GM19328 (cell line): ENCODE data around the gene RC3H2.
"Not testable (repeated sequence)": the region's sequence is repeated elsewhere in the genome, so short reads cannot be mapped to it uniquely, and the experiment has no call there.

Experiments
- ATAC-seq: cut with Tn5 transposase; IDR thresholded peaks from one replicate; pipeline ENCODE4 v1.9.1; 2021; ENCODE audit warnings: mild to moderate bottlenecking, moderate library complexity; ENCODE audit not compliant: unreplicated experiment

Gene RC3H2

DNA sequence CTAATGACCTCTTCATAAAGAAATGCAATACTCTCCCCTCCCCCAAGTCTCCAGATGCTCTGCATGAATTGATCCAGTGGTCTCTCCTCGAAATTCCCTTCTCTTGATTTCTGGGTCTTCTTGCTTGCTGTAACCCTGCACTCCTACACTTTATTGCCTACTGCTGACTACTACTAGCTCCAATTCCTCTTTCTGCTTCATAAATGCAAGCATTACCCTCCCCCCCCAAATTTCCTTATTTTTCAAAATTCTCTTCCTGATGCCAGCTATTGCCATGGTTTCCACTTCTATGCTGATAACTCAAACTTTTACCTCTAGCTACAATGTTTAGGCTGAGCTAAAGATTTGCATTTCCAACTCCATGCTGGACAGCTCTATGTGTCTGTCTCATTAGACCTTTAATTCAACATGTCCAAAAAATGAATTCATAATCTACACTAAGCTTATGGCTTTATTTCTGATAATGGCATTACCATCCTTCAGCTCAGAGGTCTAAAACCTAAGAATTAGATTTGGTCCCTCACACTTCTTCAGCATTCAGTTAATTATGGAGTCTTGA lies 24.7 kb upstream of the RC3H2 start:
- no peak for ATAC-seq

- no peak for ATAC-seq
Observed at GRCh38 chr9:122923947-122924346, 18.8 kb upstream of the RC3H2 start.

- ATAC-seq, result no peak
Observed at GRCh38 chr9:122922713-122923112, 17.6 kb upstream of the RC3H2 start.

DNA sequence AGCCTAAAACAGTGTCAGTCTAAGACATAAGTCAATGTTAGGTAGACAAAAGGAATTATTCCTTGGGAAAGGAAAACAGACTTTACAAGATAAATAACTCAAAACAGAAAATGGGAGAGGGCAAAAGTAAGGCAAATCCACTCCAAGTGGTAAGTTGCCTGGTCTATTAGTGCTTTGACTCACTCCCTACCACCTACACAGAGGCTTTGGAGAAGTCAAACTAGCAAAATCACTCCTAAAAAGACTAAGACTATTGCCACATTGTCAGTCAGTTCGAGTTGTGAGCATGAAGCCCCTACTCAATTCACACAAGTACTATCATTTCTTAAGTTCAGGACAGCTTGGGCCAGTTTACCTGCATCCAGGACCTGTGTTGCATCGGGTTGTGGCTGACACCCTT lies 13.2 kb upstream of the RC3H2 start:
- no peak for ATAC-seq

DNA sequence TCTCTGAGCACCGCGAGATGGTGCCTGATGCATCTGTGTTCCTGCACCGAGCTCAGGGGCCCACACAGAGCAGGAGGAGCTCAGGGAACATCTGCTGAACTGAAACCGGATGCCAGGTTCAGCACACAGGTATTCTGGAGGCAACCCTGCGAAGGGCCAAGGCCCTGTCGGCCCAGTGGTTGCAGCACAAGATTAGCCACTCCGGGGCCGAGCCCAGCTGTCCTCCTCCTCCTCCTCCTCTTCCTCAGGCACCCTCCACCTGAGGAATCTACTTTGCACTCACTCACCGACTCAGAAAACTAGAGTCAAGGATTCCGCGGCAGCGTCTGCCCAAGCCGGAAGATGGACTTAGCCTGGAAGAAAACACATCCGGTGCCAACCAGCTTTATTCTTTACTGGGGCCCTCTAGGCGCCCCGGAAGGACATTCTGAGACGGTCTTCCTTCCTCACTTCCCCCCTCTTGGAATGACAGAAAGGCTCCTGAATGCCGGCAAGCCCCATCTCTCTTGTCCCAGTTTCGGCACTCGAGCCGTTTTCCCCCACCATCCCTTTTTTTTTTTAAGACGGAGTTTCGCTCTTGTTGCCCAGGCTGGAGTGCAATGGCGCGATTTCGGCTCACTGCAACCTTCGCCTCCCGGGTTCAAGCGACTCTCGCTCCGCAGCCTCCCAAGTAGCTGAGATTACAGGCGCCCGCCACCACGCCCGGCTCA lies 8.0 kb upstream of the RC3H2 start, which contains the start of gene ZBTB6:
Gene ZBTB6, minus strand, starts transcription at position 360 of the 710 bp plus-strand sequence. CDS start 1,251 bp downstream, outside the sequence.
- peak; percentile 95 for ATAC-seq

- ATAC-seq, result no peak
Observed at GRCh38 chr9:122912671-122912963, 7.5 kb upstream of the RC3H2 start.

DNA sequence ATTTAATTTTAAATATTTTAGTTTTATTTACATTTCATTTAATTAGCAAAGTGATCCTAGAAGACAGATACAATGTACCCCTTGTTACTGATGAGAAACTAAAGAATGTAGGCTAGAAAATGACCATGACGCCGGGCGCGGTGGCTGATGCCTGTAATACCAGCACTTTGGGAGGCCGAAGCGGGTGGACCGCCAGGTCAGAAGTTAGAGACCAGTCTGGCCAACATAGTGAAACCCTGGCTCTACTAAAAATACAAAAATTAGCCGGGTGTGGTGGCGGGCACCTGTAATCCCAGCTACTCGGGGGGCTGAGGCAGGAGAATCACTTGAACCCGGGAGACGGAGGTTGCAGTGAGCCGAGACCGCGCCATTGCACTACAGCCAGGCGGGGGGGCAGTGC lies 963 bp upstream of the RC3H2 start:
- not testable (repeated sequence) for ATAC-seq

- ATAC-seq, result peak; percentile 9
Observed at GRCh38 chr9:122904466-122904822, 715 bp downstream of the RC3H2 start.

GRCh38 chr9:122900791-122901190 lies 4.4 kb downstream of the RC3H2 start:
- no peak for ATAC-seq

DNA sequence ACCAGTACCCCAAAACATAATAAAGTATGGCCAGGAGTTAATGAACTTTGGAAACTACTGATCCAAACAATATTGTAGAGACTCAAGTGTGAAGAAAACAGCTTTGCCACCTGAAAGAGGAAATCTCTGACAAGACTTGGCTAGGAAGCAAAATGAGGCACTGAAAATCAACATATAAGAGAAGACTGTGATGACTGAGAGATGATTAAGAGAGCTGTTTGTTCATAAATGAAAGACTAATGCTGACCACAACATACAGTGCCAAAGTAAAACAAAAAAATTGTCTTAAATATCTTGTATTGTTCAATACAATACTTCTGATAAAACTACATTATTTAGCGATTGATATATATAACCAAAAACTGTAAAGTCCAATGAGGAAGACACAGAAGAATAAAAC lies 7.2 kb downstream of the RC3H2 start:
- no peak for ATAC-seq

DNA sequence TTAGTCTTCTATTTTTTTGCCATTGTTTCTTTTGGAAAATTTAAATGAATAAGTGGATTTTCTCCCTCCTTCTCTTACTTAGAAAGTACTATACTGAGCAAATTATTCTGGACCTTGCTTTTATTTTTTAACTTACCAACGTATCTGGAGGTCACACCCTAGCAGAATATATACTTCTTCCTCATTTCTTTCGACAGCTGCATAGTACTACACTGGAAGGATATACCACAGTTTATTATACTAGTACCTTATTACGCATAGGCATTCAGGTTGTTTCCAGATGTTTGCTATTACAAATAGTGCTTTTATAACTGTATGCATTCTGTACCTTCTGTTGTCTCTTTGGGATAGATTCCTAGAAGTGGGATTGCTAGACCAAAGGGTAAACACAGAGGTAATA lies 16.7 kb downstream of the RC3H2 start:
- ATAC-seq, result no peak

- ATAC-seq, result no peak
Observed at GRCh38 chr9:122883125-122883524, 22.0 kb downstream of the RC3H2 start.

GRCh38 chr9:122879443-122879842 lies 25.7 kb downstream of the RC3H2 start:
- ATAC-seq, result no peak

GRCh38 chr9:122875523-122875922 lies 29.6 kb downstream of the RC3H2 start:
- no peak for ATAC-seq

- not testable (repeated sequence) for ATAC-seq
Observed at GRCh38 chr9:122867276-122867675, 37.9 kb downstream of the RC3H2 start.

- no peak for ATAC-seq
Observed at GRCh38 chr9:122866079-122866478, 39.1 kb downstream of the RC3H2 start.

- ATAC-seq, result no peak
Observed at GRCh38 chr9:122865300-122865699, 39.9 kb downstream of the RC3H2 start.

GRCh38 chr9:122863407-122863806 lies 41.8 kb downstream of the RC3H2 start:
- no peak for ATAC-seq

GRCh38 chr9:122860319-122861142 lies 44.6 kb downstream of the RC3H2 start:
- no peak for ATAC-seq

- no peak for ATAC-seq
Observed at GRCh38 chr9:122857815-122858214, 47.3 kb downstream of the RC3H2 start.

GRCh38 chr9:122852085-122852786 lies 52.9 kb downstream of the RC3H2 start:
- ATAC-seq, result not testable (repeated sequence)
